ENCODE data around the gene PLCL2. TPM values are rescaled to one million over a fixed set of nuclear protein-coding genes. Genes with fewer than 3 reads are reported as not detected.

The PLCL2 gene
- total RNA-seq, 1 donor from 2014 or later, result 26.4 TPM

- no peak overlapping the region for H3K9ac ChIP-seq
- no peaks in the 10 kb centered on the region for H3K27me3 Mint-ChIP-seq (ENCODE audit: insufficient read depth, low read depth)
- H3K4me1 Mint-ChIP-seq, result peaks cover 7% of the 10 kb centered on the region
- H3K36me3 Mint-ChIP-seq, result no peaks in the 10 kb centered on the region
- H3K9me3 Mint-ChIP-seq, result no peaks in the 10 kb centered on the region
- TF ChIP-seq EZH2phosphoT487 (IDR thresholded peaks at IDR 0.05), result no peak
- no peak for TF ChIP-seq CTCF (IDR thresholded peaks at IDR 0.05)
- TF ChIP-seq EZH2 (IDR thresholded peaks at IDR 0.05), result no peak
- H3K79me2 ChIP-seq (ENCODE audit: low read depth), result no peaks in the 10 kb centered on the region
- no peaks in the 10 kb centered on the region for H3K9me3 ChIP-seq (ENCODE audit: low read depth)
- no peak overlapping the region for H3K4me3 ChIP-seq
- no peak overlapping the region for H3K4me2 ChIP-seq
- no peak overlapping the region for H2AFZ ChIP-seq (replicated peaks)
- no peak for DNase-seq (ENCODE audit: low spot score)
- H3K4me1 ChIP-seq, result peaks cover 9% of the 10 kb centered on the region
- H3K27ac Mint-ChIP-seq, result no peak overlapping the region
- H3K4me3 Mint-ChIP-seq, result no peak overlapping the region
- no peaks in the 10 kb centered on the region for H3K36me3 ChIP-seq
- H3K27me3 ChIP-seq, result no peaks in the 10 kb centered on the region
- H3K27ac ChIP-seq, result no peak overlapping the region
- H4K20me1 ChIP-seq (ENCODE audit: low read depth), result no peaks in the 10 kb centered on the region
- H3F3A ChIP-seq (ENCODE audit: low read depth), result no peaks in the 10 kb centered on the region
These were observed 36.7 kb upstream of the PLCL2 start for GRCh38 chr3:16848007-16848406.

GRCh38 chr3:16849229-16849628, 35.5 kb upstream of the PLCL2 start:
- H3K27ac Mint-ChIP-seq, result peak overlapping the region; percentile 64

GRCh38 chr3:16849795-16850194, 35.0 kb upstream of the PLCL2 start:
- Histone ChIP-seq H3K27ac (no peak overlapping the region), H3K4me2 (peak overlapping the region; percentile 56), H3K9me3 (ENCODE audit: low read depth) (no peaks in the 10 kb centered on the region), H3F3A (ENCODE audit: low read depth) (no peaks in the 10 kb centered on the region), H2AFZ (replicated peaks) (peak overlapping the region; percentile 98), H3K27me3 (no peaks in the 10 kb centered on the region), H3K79me2 (ENCODE audit: low read depth) (no peaks in the 10 kb centered on the region), H3K36me3 (no peaks in the 10 kb centered on the region), H3K4me1 (peaks cover 9% of the 10 kb centered on the region), H4K20me1 (ENCODE audit: low read depth) (no peaks in the 10 kb centered on the region), H3K4me3 (no peak overlapping the region), H3K9ac (no peak overlapping the region)
- H3K9me3 Mint-ChIP-seq, result no peaks in the 10 kb centered on the region
- H3K4me1 Mint-ChIP-seq, result peaks cover 7% of the 10 kb centered on the region
- no peaks in the 10 kb centered on the region for H3K27me3 Mint-ChIP-seq (ENCODE audit: insufficient read depth, low read depth)
- no peak overlapping the region for H3K4me3 Mint-ChIP-seq
- H3K36me3 Mint-ChIP-seq, result no peaks in the 10 kb centered on the region
- TF ChIP-seq EZH2 (IDR thresholded peaks at IDR 0.05), result no peak
- TF ChIP-seq EZH2phosphoT487 (IDR thresholded peaks at IDR 0.05), result no peak
- TF ChIP-seq CTCF (IDR thresholded peaks at IDR 0.05), result no peak
- H3K27ac Mint-ChIP-seq, result peak overlapping the region; percentile 64
- DNase-seq (ENCODE audit: low spot score), result no peak

More at GRCh38 chr3:16849229-16849628, 35.5 kb upstream of the PLCL2 start:
- peaks cover 9% of the 10 kb centered on the region for H3K4me1 ChIP-seq
- H3K9ac ChIP-seq, result no peak overlapping the region
- Mint-ChIP-seq H3K9me3 (no peaks in the 10 kb centered on the region), H3K4me3 (no peak overlapping the region), H3K4me1 (peaks cover 7% of the 10 kb centered on the region), H3K36me3 (no peaks in the 10 kb centered on the region), H3K27me3 (ENCODE audit: insufficient read depth, low read depth) (no peaks in the 10 kb centered on the region)
- H3K9me3 ChIP-seq (ENCODE audit: low read depth), result no peaks in the 10 kb centered on the region
- no peaks in the 10 kb centered on the region for H3K27me3 ChIP-seq
- peak overlapping the region; percentile 98 for H2AFZ ChIP-seq (replicated peaks)
- DNase-seq (ENCODE audit: low spot score), result peak; percentile 58
- no peaks in the 10 kb centered on the region for H4K20me1 ChIP-seq (ENCODE audit: low read depth)
- H3K36me3 ChIP-seq, result no peaks in the 10 kb centered on the region
- peak overlapping the region; percentile 29 for H3K4me3 ChIP-seq
- H3F3A ChIP-seq (ENCODE audit: low read depth), result no peaks in the 10 kb centered on the region
- TF ChIP-seq EZH2phosphoT487 (IDR thresholded peaks at IDR 0.05) (no peak), EZH2 (IDR thresholded peaks at IDR 0.05) (no peak), CTCF (IDR thresholded peaks at IDR 0.05) (no peak)
- peak overlapping the region; percentile 56 for H3K4me2 ChIP-seq
- H3K27ac ChIP-seq, result no peak overlapping the region
- H3K79me2 ChIP-seq (ENCODE audit: low read depth), result no peaks in the 10 kb centered on the region
